Keratinocyte (primary cell): ENCODE measurements around the gene HOTAIR. TPM values are rescaled to one million over a fixed set of nuclear protein-coding genes. Genes with fewer than 3 reads are reported as not detected.

Source experiments
- DNase-seq: peaks from one replicate; pipeline ENCODE4 v3.0.0-alpha.2; 2011; ENCODE audit warnings: low read depth, missing footprints, low spot score
- FAIRE-seq: peaks from 2 replicates; lab custom pipeline; 2011; peaks lifted over from hg19 to GRCh38; lab: Jason Lieb, UNC
- H2AFZ ChIP-seq: 2 replicates; pipeline ENCODE4 v1.6.0; 2012; ENCODE audit warnings: low read length, control low read depth, inconsistent platforms; ENCODE audit not compliant: control insufficient read depth
- H3K27ac ChIP-seq: 2 replicates; pipeline ENCODE4 v1.5.1; 2011; ENCODE audit warnings: low read length; ENCODE audit not compliant: control insufficient read depth, insufficient read depth
- H3K27me3 ChIP-seq: 3 replicates; pipeline ENCODE4 v1.6.0; 2011; ENCODE audit warnings: low read length; ENCODE audit not compliant: control insufficient read depth, insufficient read depth; ENCODE audit errors: extremely low read depth
- H3K36me3 ChIP-seq, 2 experiments: 2 replicates in 1 of 2; 3 replicates in 1 of 2; pipeline ENCODE4 v1.5.1; 2011; ENCODE audit warnings: low read length in 2 of 2, mild to moderate bottlenecking in 1 of 2; ENCODE audit not compliant: control insufficient read depth in 2 of 2, insufficient read depth in 2 of 2; ENCODE audit errors: extremely low read depth in 1 of 2
- H3K4me1 ChIP-seq: 3 replicates; pipeline ENCODE4 v1.5.1; 2011; ENCODE audit warnings: low read length; ENCODE audit not compliant: control insufficient read depth, insufficient read depth; ENCODE audit errors: extremely low read depth
- H3K4me2 ChIP-seq: 3 replicates; pipeline ENCODE4 v1.6.0; 2011; ENCODE audit warnings: low read depth, low read length; ENCODE audit not compliant: control insufficient read depth, insufficient read depth; ENCODE audit errors: extremely low read depth
- H3K4me3 ChIP-seq, 3 experiments: fragments of 200-600 bp in 1 of 3; sonication (generic) in 1 of 3; 2 replicates in 2 of 3; 3 replicates in 1 of 3; pipeline ENCODE4 v1.5.1; 2011 to 2016; ENCODE audit warnings: low read length in 3 of 3, mild to moderate bottlenecking in 3 of 3, control low read depth in 2 of 3, inconsistent platforms in 1 of 3, low read depth in 1 of 3, mixed read lengths in 1 of 3, mixed run types in 1 of 3, moderate library complexity in 1 of 3; ENCODE audit not compliant: control insufficient read depth in 2 of 3, insufficient read depth in 2 of 3; ENCODE audit errors: extremely low read depth in 1 of 3
- H3K79me2 ChIP-seq: 2 replicates; pipeline ENCODE4 v1.6.0; 2012; ENCODE audit warnings: low read length; ENCODE audit not compliant: control insufficient read depth, insufficient read depth
- H3K9ac ChIP-seq: 3 replicates; pipeline ENCODE4 v1.6.0; 2011; ENCODE audit warnings: low read length; ENCODE audit not compliant: control insufficient read depth, insufficient read depth; ENCODE audit errors: extremely low read depth
- H3K9me1 ChIP-seq: 3 replicates; pipeline ENCODE4 v1.6.0; 2011; ENCODE audit warnings: low read length; ENCODE audit not compliant: control insufficient read depth, insufficient read depth; ENCODE audit errors: extremely low read depth
- H3K9me3 ChIP-seq: 2 replicates; pipeline ENCODE4 v1.5.1; 2012; ENCODE audit warnings: low read depth, low read length; ENCODE audit not compliant: control insufficient read depth
- H4K20me1 ChIP-seq: 3 replicates; pipeline ENCODE4 v1.6.0; 2011; ENCODE audit warnings: low read length; ENCODE audit not compliant: control insufficient read depth, insufficient read depth; ENCODE audit errors: extremely low read depth
- EZH2 ChIP-seq: IDR thresholded peaks from one replicate; pipeline ENCODE4 v1.6.1; 2012; ENCODE audit warnings: inconsistent platforms, mild to moderate bottlenecking, low read length, moderate library complexity
- dilution Hi-C: fragments of 300-500 bp; cut with MboI; formaldehyde crosslinking; loops from one replicate; pipeline ENCODE4 v1.7.0; 2020; ENCODE audit warnings: low sequenced_read_pairs; ENCODE audit not compliant: extremely low pct_ligation_motif_present
- polyA plus RNA-seq, 5 experiments: library from polyadenylated mRNA; depleted of rRNA in 3 of 5; stranded (reverse) in 3 of 5; stranded (forward) in 1 of 5; unstranded in 1 of 5; fragments of >200 nt; gene quantifications; 1 replicate in 1 of 5; 2 replicates in 3 of 5; 3 replicates in 1 of 5; pipeline versions ENCODE4 v1.2.1 to v1.2.3, GENCODE V29; 2011 to 2012; ENCODE audit warnings: missing spikeins in 2 of 5, low read depth in 1 of 5, low replicate concordance in 1 of 5
- TF ChIP-seq, protein P1 (sequence below), 3 experiments: IDR thresholded peaks in 1 of 3; conservative IDR thresholded peaks in 1 of 3; optimal IDR thresholded peaks in 1 of 3; 2 replicates in 2 of 3; 3 replicates in 1 of 3; pipeline versions ENCODE3 to v1.5.1; 2011; ENCODE audit warnings: low read length in 3 of 3, mild to moderate bottlenecking in 3 of 3, moderate library complexity in 2 of 3, control low read depth in 1 of 3, inconsistent platforms in 1 of 3; ENCODE audit not compliant: insufficient read depth in 2 of 3; ENCODE audit errors: extremely low read depth in 1 of 3

Gene HOTAIR
- polyA plus RNA-seq, 1 donor (not counting 4 experiments of a cell fraction or from before 2014, with no cell fraction given) = 4.0 TPM

DNA sequence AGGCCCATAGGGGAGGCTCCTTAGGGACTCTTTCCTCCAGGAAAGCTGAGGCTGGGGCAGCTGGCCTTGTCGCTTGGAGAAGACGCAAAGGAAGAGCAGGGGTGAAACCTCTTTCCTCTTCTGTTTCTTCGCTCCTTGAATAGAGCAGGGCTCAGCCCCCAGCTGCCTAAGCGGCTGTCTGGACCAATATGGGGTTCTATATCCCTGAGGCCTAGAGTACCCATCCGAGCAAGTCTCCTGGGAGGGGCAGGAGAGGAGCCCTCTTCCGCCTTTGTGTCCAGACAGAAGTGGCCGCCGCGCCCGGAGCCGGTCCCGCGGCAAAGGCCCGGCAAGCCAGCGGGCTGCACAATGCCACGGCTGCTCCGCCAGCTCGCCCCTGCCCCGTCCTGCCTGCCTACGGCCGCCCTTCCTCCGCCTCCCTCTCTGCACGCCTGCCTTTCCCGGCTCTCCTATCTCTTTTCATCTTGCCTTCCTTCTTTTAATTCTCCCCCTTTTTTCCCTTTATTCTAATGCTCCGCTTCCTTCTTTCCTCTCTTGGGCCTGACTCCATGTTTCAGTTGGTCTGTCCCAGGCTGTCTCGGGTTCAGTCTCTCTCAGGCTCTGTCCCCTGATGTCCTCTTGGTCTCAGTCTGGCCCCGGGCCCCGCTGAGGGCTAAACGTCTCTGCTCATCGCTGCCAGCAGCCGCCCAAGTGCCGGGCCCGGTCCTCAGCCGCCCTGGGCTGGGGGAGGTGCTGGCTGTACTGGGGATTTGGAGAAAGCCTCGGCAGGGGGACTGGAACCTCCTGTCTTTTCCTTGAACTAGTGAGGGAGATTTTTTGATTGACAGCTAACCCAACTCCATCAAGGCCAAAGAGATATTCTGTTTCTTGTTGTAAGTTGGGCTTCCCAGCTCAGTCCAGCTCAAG, 22.7 kb upstream of the HOTAIR start:
- Histone ChIP-seq H3K9ac (peak overlapping the region; percentile 97), H3K4me2 (peak overlapping the region; percentile 98), H3K4me3 (peak overlapping the region; percentile 45 to 89 (median 51)), H2AFZ (no peak overlapping the region), H3K27me3 (no peaks in the 10 kb centered on the region), H3K36me3 (peaks cover 0 to under 1% of the 10 kb centered on the region in 2 experiments), H3K79me2 (peaks cover 88% of the 10 kb centered on the region), H3K27ac (peak overlapping the region; percentile 95), H3K9me1 (no peaks in the 10 kb centered on the region), H4K20me1 (no peaks in the 10 kb centered on the region), H3K4me1 (peaks cover 34% of the 10 kb centered on the region), H3K9me3 (no peaks in the 10 kb centered on the region)
- no peak for DNase-seq
- TF ChIP-seq EZH2 = no peak
- TF ChIP-seq, protein P1, sequence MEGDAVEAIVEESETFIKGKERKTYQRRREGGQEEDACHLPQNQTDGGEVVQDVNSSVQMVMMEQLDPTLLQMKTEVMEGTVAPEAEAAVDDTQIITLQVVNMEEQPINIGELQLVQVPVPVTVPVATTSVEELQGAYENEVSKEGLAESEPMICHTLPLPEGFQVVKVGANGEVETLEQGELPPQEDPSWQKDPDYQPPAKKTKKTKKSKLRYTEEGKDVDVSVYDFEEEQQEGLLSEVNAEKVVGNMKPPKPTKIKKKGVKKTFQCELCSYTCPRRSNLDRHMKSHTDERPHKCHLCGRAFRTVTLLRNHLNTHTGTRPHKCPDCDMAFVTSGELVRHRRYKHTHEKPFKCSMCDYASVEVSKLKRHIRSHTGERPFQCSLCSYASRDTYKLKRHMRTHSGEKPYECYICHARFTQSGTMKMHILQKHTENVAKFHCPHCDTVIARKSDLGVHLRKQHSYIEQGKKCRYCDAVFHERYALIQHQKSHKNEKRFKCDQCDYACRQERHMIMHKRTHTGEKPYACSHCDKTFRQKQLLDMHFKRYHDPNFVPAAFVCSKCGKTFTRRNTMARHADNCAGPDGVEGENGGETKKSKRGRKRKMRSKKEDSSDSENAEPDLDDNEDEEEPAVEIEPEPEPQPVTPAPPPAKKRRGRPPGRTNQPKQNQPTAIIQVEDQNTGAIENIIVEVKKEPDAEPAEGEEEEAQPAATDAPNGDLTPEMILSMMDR (optimal IDR thresholded peaks at IDR 0.05 in 1 of 3, IDR thresholded peaks at IDR 0.05 in 1 of 3, conservative IDR thresholded peaks at IDR 0.05 in 1 of 3; ENCODE audit: extremely low read depth in 1 of 3, insufficient read depth in 2 of 3, low read length in 3 of 3) = no peak
- FAIRE-seq = no peak
- dilution Hi-C loops = no loop called here

DNA sequence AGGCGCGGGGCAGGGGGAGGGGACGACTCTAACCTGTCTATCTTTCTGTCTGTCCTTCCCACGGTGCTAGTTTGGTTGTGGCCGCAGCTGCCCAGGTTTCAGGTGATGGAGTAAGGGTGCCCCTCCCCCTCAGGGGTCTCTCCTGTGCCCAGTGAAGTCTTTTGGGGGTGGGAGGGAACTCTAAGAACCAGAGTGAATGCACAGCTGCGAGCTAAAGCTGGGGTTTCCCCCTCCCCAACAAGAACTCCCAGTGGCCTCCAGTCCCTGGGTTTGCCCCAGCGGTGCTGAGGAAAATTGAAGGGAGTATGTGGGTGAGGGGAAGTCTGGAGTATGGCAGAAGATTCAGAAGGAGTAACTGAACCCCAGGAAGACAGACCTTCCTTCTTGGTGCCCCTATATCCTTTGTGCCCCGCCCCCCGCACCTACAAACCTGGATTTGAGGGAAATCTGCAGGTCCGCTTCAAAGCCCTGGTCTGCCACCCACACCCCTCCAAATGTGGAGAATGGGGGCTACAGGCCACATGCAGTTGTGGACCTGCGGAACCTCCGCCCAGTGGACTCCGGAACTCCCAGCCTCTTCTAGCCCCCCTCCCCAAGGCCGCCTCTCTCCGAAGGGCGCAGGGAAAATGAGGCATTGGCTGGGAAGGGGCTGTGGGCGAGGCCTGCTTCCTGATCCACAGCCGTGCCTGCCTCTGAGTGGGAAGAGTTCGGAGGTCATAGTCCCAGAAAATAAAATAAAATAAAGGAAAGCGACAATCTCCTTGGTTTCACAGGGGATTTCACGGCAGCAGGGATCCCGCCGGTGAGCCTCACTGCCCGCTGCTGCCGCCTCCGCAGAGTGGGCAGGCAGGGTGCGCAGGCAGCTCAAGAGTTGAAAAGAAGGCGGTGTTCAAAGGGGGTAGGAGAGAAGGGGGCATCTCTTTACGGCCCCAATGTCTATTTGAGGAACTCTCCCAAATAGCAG, 21.8 kb upstream of the HOTAIR start:
- H3K9ac ChIP-seq = peak overlapping the region; percentile 97

More for the DNA sequence above, 21.8 kb upstream of the HOTAIR start:
- Histone ChIP-seq H3K36me3 (no peaks in the 10 kb centered on the region), H3K4me3 (peak overlapping the region; percentile 45 to 90 (median 89)), H3K4me1 (peaks cover 34% of the 10 kb centered on the region), H3K79me2 (peaks cover 94% of the 10 kb centered on the region), H3K9me1 (no peaks in the 10 kb centered on the region), H3K27me3 (no peaks in the 10 kb centered on the region), H3K4me2 (peak overlapping the region; percentile 98), H2AFZ (no peak overlapping the region), H3K27ac (peak overlapping the region; percentile 95), H4K20me1 (no peaks in the 10 kb centered on the region), H3K9me3 (no peaks in the 10 kb centered on the region)
- TF ChIP-seq, protein P1 (optimal IDR thresholded peaks at IDR 0.05 in 1 of 3, IDR thresholded peaks at IDR 0.05 in 1 of 3, conservative IDR thresholded peaks at IDR 0.05 in 1 of 3; ENCODE audit: extremely low read depth in 1 of 3, insufficient read depth in 2 of 3, low read length in 3 of 3) = peak in 1 of 3 experiments; percentile 11
- no peak for TF ChIP-seq EZH2
- FAIRE-seq (no peak), DNase-seq (no peak)
- dilution Hi-C loops = no loop called here
